WTC11 (cell line): ENCODE data around the gene ARSJ. TPM values are rescaled to one million over a fixed set of nuclear protein-coding genes. Genes with fewer than 3 reads are reported as not detected.

Experiments
- ATAC-seq: fragments of 200-7000 bp; cut with Tn5 transposase; 2 replicates; pipeline ENCODE4 v1.10.0; 2021; ENCODE audit warnings: mild to moderate bottlenecking, moderate library complexity
- CTCF ChIA-PET: fragments of 300-600 bp; sonication (Branson Sonifier 250); formaldehyde crosslinking; loops from one replicate; lab custom pipeline; 2021; ENCODE audit warnings: antibody characterized with exemption; lab: Charles Lee
- POLR2A ChIA-PET: fragments of 350-600 bp; sonication (Branson Sonifier 250); formaldehyde crosslinking; loops from one replicate; lab custom pipeline; 2021; ENCODE audit warnings: antibody characterized with exemption; lab: Charles Lee
- DNase-seq: peaks from one replicate; pipeline ENCODE4 v3.0.0; 2021; ENCODE audit warnings: low spot score
- H3K27ac Mint-ChIP-seq: 2 replicates; pipeline ENCODE4 v1.8.0; 2021; ENCODE audit warnings: mixed read lengths
- H3K27me3 Mint-ChIP-seq: 2 replicates; pipeline ENCODE4 v1.8.0; 2021; ENCODE audit warnings: low read depth, mild to moderate bottlenecking, moderate library complexity, mixed read lengths
- H3K36me3 Mint-ChIP-seq: 2 replicates; pipeline ENCODE4 v1.8.0; 2021; ENCODE audit warnings: mixed read lengths
- H3K4me1 Mint-ChIP-seq: 2 replicates; pipeline ENCODE4 v1.8.0; 2022; ENCODE audit warnings: mixed read lengths
- H3K4me3 Mint-ChIP-seq: 2 replicates; pipeline ENCODE4 v1.8.0; 2021; ENCODE audit warnings: mild to moderate bottlenecking, moderate library complexity, mixed read lengths
- H3K9me3 Mint-ChIP-seq: 2 replicates; pipeline ENCODE4 v1.8.0; 2021; ENCODE audit warnings: mixed read lengths
- ATF1 ChIP-seq: sonication (generic); formaldehyde crosslinking; IDR thresholded peaks from 2 replicates; pipeline ENCODE4 v1.8.1; 2023; ENCODE audit warnings: mild to moderate bottlenecking, moderate library complexity, missing genetic modification reagents
- CBFB ChIP-seq: sonication (generic); formaldehyde crosslinking; IDR thresholded peaks from 2 replicates; pipeline ENCODE4 v1.8.1; 2022; ENCODE audit warnings: mild to moderate bottlenecking, low read depth, missing genetic modification reagents
- FOXJ3 ChIP-seq: sonication (generic); formaldehyde crosslinking; IDR thresholded peaks from 2 replicates; pipeline ENCODE4 v1.9.0; 2021; ENCODE audit warnings: missing genetic modification reagents, mild to moderate bottlenecking, borderline replicate concordance
- FOXK1 ChIP-seq: sonication (generic); formaldehyde crosslinking; IDR thresholded peaks from 2 replicates; pipeline ENCODE4 v1.8.0; 2022; ENCODE audit warnings: mild to moderate bottlenecking, moderate library complexity, missing genetic modification reagents
- GTF2I ChIP-seq: fragments of 250-450 bp; sonication (Bioruptor Pico); conservative IDR thresholded peaks from 2 replicates; pipeline ENCODE4 v1.4.0; 2021; ENCODE audit warnings: mild to moderate bottlenecking
- HMGA2 ChIP-seq: fragments of 250-450 bp; sonication (Bioruptor Pico); IDR thresholded peaks from 2 replicates; pipeline ENCODE4 v1.4.0; 2021; ENCODE audit warnings: mild to moderate bottlenecking, moderate library complexity
- MXD4 ChIP-seq: fragments of 250-450 bp; sonication (Bioruptor Pico); IDR thresholded peaks from 2 replicates; pipeline ENCODE4 v1.8.0; 2021; ENCODE audit warnings: mild to moderate bottlenecking, moderate library complexity, borderline replicate concordance
- NFATC4 ChIP-seq: fragments of 250-450 bp; sonication (Bioruptor Pico); IDR thresholded peaks from 2 replicates; pipeline ENCODE4 v1.9.0; 2021; ENCODE audit warnings: mild to moderate bottlenecking
- NFYB ChIP-seq: sonication (generic); formaldehyde crosslinking; conservative IDR thresholded peaks from 2 replicates; pipeline ENCODE4 v1.8.0; 2022; ENCODE audit warnings: low read depth, missing genetic modification reagents
- NR1H2 ChIP-seq: sonication (generic); formaldehyde crosslinking; IDR thresholded peaks from 2 replicates; pipeline ENCODE4 v1.9.0; 2021; ENCODE audit warnings: mild to moderate bottlenecking, moderate library complexity, missing genetic modification reagents
- SOX15 ChIP-seq: fragments of 250-450 bp; sonication (Bioruptor Pico); IDR thresholded peaks from 2 replicates; pipeline ENCODE4 v1.9.0; 2021; ENCODE audit warnings: mild to moderate bottlenecking
- ZBTB21 ChIP-seq: sonication (generic); formaldehyde crosslinking; IDR thresholded peaks from 2 replicates; pipeline ENCODE4 v1.8.1; 2023; ENCODE audit warnings: mild to moderate bottlenecking, missing genetic modification reagents, borderline replicate concordance
- ZNF138 ChIP-seq: sonication (generic); formaldehyde crosslinking; conservative IDR thresholded peaks from 2 replicates; pipeline ENCODE4 v1.8.1; 2022; ENCODE audit warnings: mild to moderate bottlenecking, moderate library complexity, missing genetic modification reagents
- ZNF232 ChIP-seq: sonication (generic); formaldehyde crosslinking; IDR thresholded peaks from 2 replicates; pipeline ENCODE4 v1.8.0; 2022; ENCODE audit warnings: mild to moderate bottlenecking, missing genetic modification reagents
- ZNF396 ChIP-seq: fragments of 250-450 bp; sonication (Bioruptor Pico); IDR thresholded peaks from 2 replicates; pipeline ENCODE4 v1.8.0; 2021; ENCODE audit warnings: mild to moderate bottlenecking, moderate library complexity, borderline replicate concordance
- ZNF423 ChIP-seq: fragments of 250-450 bp; sonication (Bioruptor Pico); IDR thresholded peaks from 2 replicates; pipeline ENCODE4 v2.1.2; 2022; ENCODE audit warnings: mild to moderate bottlenecking, moderate library complexity
- total RNA-seq: library from RNA; stranded (reverse); gene quantifications from 3 replicates; pipeline ENCODE4 v1.2.3, GENCODE V29; 2021
- TF ChIP-seq, protein P1 (sequence below): fragments of 250-450 bp; sonication (Bioruptor Pico); IDR thresholded peaks from 2 replicates; pipeline ENCODE4 v2.1.2; 2022; ENCODE audit warnings: mild to moderate bottlenecking, moderate library complexity
- TF ChIP-seq, protein P2 (sequence below): sonication (generic); formaldehyde crosslinking; IDR thresholded peaks from 2 replicates; pipeline ENCODE4 v1.8.1; 2022; ENCODE audit warnings: mild to moderate bottlenecking, missing genetic modification reagents, moderate library complexity, borderline replicate concordance
- TF ChIP-seq, protein P3 (sequence below): sonication (generic); formaldehyde crosslinking; IDR thresholded peaks from 2 replicates; pipeline ENCODE4 v1.8.0; 2022; ENCODE audit warnings: mild to moderate bottlenecking, missing genetic modification reagents
- TF ChIP-seq, protein P4 (sequence below): sonication (generic); formaldehyde crosslinking; IDR thresholded peaks from 2 replicates; pipeline ENCODE4 v1.8.1; 2023; ENCODE audit warnings: mild to moderate bottlenecking, missing genetic modification reagents
- TF ChIP-seq, protein P5 (sequence below): sonication (generic); formaldehyde crosslinking; IDR thresholded peaks from 2 replicates; pipeline ENCODE4 v1.8.1; 2022; ENCODE audit warnings: mild to moderate bottlenecking, moderate library complexity, missing genetic modification reagents
- TF ChIP-seq, protein P6 (sequence below): sonication (generic); formaldehyde crosslinking; IDR thresholded peaks from 2 replicates; pipeline ENCODE4 v1.8.1; 2023; ENCODE audit warnings: mild to moderate bottlenecking, missing genetic modification reagents

Gene ARSJ
- total RNA-seq, 1 experiment from 2014 or later = 6.6 TPM

DNA sequence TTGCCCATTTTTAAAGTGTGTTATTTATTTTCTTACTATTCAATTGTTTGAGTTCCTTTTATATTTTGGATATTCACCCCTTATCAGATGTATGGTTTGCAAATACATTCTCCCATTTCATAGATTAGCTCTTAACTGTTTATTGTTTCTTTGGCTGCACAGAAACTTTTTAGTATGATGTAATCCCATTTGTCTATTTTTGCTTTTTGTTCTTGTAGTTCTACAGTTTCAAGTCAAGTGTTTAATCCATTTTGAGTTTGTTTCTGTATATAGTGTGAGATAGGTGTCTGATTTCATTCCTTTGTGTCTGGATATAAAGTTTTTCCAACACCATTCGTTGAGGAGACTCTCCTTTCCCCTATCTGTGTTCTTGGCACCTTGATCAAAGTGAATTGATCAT lies 120.5 kb downstream of the ARSJ start:
- ChIA-PET POLR2A (no interaction called here), CTCF (no interaction called here)
- no peaks in the 10 kb centered on the region for H3K27me3 Mint-ChIP-seq
- H3K4me1 Mint-ChIP-seq = no peaks in the 10 kb centered on the region
- DNase-seq = no peak
- TF ChIP-seq, protein P1, sequence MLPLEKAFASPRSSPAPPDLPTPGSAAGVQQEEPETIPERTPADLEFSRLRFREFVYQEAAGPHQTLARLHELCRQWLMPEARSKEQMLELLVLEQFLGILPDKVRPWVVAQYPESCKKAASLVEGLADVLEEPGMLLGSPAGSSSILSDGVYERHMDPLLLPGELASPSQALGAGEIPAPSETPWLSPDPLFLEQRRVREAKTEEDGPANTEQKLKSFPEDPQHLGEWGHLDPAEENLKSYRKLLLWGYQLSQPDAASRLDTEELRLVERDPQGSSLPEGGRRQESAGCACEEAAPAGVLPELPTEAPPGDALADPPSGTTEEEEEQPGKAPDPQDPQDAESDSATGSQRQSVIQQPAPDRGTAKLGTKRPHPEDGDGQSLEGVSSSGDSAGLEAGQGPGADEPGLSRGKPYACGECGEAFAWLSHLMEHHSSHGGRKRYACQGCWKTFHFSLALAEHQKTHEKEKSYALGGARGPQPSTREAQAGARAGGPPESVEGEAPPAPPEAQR (CRISPR knock-in tag) = no peak
- TF ChIP-seq GTF2I (no peak), CBFB (no peak), ZNF396 (CRISPR knock-in tag) (no peak), NR1H2 (CRISPR knock-in tag) (no peak), ATF1 (CRISPR knock-in tag) (no peak)
- TF ChIP-seq, protein P2, sequence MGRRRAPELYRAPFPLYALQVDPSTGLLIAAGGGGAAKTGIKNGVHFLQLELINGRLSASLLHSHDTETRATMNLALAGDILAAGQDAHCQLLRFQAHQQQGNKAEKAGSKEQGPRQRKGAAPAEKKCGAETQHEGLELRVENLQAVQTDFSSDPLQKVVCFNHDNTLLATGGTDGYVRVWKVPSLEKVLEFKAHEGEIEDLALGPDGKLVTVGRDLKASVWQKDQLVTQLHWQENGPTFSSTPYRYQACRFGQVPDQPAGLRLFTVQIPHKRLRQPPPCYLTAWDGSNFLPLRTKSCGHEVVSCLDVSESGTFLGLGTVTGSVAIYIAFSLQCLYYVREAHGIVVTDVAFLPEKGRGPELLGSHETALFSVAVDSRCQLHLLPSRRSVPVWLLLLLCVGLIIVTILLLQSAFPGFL (CRISPR knock-in tag) = no peak
- TF ChIP-seq, all 79 proteins: peak for 0
- Mint-ChIP-seq H3K36me3 (no peaks in the 10 kb centered on the region), H3K9me3 (no peaks in the 10 kb centered on the region), H3K4me3 (no peak overlapping the region), H3K27ac (no peak overlapping the region)
- no peak for ATAC-seq

DNA sequence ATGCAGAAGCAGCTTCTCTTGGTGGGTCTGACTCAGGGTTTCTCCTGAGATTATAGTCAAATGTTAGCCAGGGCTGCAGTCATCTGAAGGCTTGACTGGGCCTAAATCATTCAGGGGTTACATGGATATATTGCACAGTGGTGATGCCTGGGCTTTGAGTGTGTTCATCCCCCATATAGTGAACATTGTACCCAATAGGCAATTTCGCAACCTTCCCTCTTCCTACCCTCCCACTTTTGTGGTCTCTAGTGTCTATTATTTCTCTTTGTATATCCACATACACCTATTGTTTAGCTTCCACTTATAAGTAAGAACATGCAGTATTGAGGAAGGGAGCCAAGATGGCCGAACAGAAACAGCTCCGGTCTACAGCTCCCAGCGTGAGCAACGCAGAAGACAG lies 127.6 kb downstream of the ARSJ start:
- no peak for DNase-seq
- ChIA-PET POLR2A (no interaction called here), CTCF (no interaction called here)
- peaks cover 19% of the 10 kb centered on the region for H3K9me3 Mint-ChIP-seq
- H3K27me3 Mint-ChIP-seq = no peaks in the 10 kb centered on the region
- peaks cover 18% of the 10 kb centered on the region for H3K36me3 Mint-ChIP-seq
- H3K27ac Mint-ChIP-seq = no peak overlapping the region
- no peak overlapping the region for H3K4me3 Mint-ChIP-seq
- TF ChIP-seq SOX15 (CRISPR knock-in tag) = no peak
- no peak for TF ChIP-seq ZNF138 (CRISPR knock-in tag)
- TF ChIP-seq HMGA2 (CRISPR knock-in tag) = no peak
- TF ChIP-seq ZNF396 (CRISPR knock-in tag) = no peak
- no peak for TF ChIP-seq NFYB (CRISPR knock-in tag)
- TF ChIP-seq, protein P3, sequence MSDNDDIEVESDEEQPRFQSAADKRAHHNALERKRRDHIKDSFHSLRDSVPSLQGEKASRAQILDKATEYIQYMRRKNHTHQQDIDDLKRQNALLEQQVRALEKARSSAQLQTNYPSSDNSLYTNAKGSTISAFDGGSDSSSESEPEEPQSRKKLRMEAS (CRISPR knock-in tag) = no peak
- TF ChIP-seq, protein P4, sequence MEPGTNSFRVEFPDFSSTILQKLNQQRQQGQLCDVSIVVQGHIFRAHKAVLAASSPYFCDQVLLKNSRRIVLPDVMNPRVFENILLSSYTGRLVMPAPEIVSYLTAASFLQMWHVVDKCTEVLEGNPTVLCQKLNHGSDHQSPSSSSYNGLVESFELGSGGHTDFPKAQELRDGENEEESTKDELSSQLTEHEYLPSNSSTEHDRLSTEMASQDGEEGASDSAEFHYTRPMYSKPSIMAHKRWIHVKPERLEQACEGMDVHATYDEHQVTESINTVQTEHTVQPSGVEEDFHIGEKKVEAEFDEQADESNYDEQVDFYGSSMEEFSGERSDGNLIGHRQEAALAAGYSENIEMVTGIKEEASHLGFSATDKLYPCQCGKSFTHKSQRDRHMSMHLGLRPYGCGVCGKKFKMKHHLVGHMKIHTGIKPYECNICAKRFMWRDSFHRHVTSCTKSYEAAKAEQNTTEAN (CRISPR knock-in tag) = no peak
- no peak for TF ChIP-seq FOXJ3 (CRISPR knock-in tag)
- TF ChIP-seq ZBTB21 = no peak
- TF ChIP-seq ZNF423 = no peak
- TF ChIP-seq, protein P5, sequence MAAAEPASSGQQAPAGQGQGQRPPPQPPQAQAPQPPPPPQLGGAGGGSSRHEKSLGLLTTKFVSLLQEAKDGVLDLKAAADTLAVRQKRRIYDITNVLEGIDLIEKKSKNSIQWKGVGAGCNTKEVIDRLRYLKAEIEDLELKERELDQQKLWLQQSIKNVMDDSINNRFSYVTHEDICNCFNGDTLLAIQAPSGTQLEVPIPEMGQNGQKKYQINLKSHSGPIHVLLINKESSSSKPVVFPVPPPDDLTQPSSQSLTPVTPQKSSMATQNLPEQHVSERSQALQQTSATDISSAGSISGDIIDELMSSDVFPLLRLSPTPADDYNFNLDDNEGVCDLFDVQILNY = no peak
- no peak for TF ChIP-seq MXD4 (CRISPR knock-in tag)
- no peak for TF ChIP-seq FOXK1
- TF ChIP-seq ZNF232 (CRISPR knock-in tag) = no peak
- TF ChIP-seq NFATC4 (CRISPR knock-in tag) = no peak
- TF ChIP-seq, protein P6, sequence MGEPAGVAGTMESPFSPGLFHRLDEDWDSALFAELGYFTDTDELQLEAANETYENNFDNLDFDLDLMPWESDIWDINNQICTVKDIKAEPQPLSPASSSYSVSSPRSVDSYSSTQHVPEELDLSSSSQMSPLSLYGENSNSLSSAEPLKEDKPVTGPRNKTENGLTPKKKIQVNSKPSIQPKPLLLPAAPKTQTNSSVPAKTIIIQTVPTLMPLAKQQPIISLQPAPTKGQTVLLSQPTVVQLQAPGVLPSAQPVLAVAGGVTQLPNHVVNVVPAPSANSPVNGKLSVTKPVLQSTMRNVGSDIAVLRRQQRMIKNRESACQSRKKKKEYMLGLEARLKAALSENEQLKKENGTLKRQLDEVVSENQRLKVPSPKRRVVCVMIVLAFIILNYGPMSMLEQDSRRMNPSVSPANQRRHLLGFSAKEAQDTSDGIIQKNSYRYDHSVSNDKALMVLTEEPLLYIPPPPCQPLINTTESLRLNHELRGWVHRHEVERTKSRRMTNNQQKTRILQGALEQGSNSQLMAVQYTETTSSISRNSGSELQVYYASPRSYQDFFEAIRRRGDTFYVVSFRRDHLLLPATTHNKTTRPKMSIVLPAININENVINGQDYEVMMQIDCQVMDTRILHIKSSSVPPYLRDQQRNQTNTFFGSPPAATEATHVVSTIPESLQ (CRISPR knock-in tag) = no peak
- TF ChIP-seq CBFB = no peak
- ATAC-seq = no peak
- H3K4me1 Mint-ChIP-seq = no peaks in the 10 kb centered on the region

Other genes with a start within 250 kb of the ARSJ start
- gene CAMK2D, start 217.9 kb downstream of the ARSJ start, total RNA-seq = 15.8 to 17.7 TPM (median 16.5 TPM) in 3 replicates